Testis (tissue), 3 donors: Measurements from ENCODE around the gene ZNF140. TPM values are rescaled to one million over a fixed set of nuclear protein-coding genes. Genes with fewer than 3 reads are reported as not detected.

Experiments used
- DNase-seq: peaks from one replicate; pipeline ENCODE4 v3.0.0-alpha.2; 2019
- H3K27ac ChIP-seq, 2 donors: fragments of 200-600 bp; sonication (generic); one replicate each; pipeline ENCODE4 v1.5.1; 2019
- H3K27me3 ChIP-seq: fragments of 200-600 bp; sonication (generic); one replicate; pipeline ENCODE4 v1.5.1; 2019
- H3K36me3 ChIP-seq: fragments of 200-600 bp; sonication (generic); one replicate; pipeline ENCODE4 v1.5.1; 2017; ENCODE audit warnings: low read depth; ENCODE audit errors: missing control alignments
- H3K4me1 ChIP-seq: fragments of 200-600 bp; sonication (generic); one replicate; pipeline ENCODE4 v1.5.1; 2019
- H3K4me3 ChIP-seq, 2 donors: fragments of 200-600 bp; sonication (generic); one replicate each; pipeline ENCODE4 v1.5.1; 2017 to 2019
- H3K9me3 ChIP-seq: fragments of 200-600 bp; sonication (generic); one replicate; pipeline ENCODE4 v1.5.1; 2017
- POLR2A ChIP-seq: fragments of 450-650 bp; IDR thresholded peaks from one replicate; pipeline ENCODE4 v1.6.1; 2017; ENCODE audit warnings: antibody characterized with exemption, mild to moderate bottlenecking, moderate library complexity
- WGBS, 2 donors: methylation state at CpG; one replicate each; pipeline ENCODE4 v1.1.5; 2018; 5-methylcytosine and 5-hydroxymethylcytosine counted together
- intact Hi-C: fragments of 100-400 bp; cut with DNase I; formaldehyde crosslinking; loops from one replicate; pipeline ENCODE4 v1.15.1; 2023; ENCODE audit warnings: low total_unique reads
- polyA plus RNA-seq: library from polyadenylated mRNA; stranded (reverse); fragments of 350-450 nt; fragmentation: Illumina TruSeq; extraction: RNeasy Lipid Tissue Mini Kit (QIAGEN cat#74804); gene quantifications from one replicate; pipeline ENCODE4 v1.2.3, GENCODE V29; 2014; ENCODE audit warnings: low read depth, low replicate concordance; ENCODE audit not compliant: insufficient read depth
- total RNA-seq, 2 donors: library from RNA; depleted of rRNA; stranded (reverse); fragments of >200 nt; gene quantifications; one replicate each; pipeline ENCODE4 v1.2.3, GENCODE V29; 2016
- TF ChIP-seq, protein P1 (sequence below), 3 experiments: fragments of 450-650 bp in 2 of 3; fragments of 200-600 bp in 1 of 3; sonication (generic) in 1 of 3; IDR thresholded peaks; one replicate each; pipeline ENCODE4 v1.5.1; 2016 to 2019; ENCODE audit warnings: antibody characterized with exemption in 3 of 3, mild to moderate bottlenecking in 2 of 3, moderate library complexity in 1 of 3

ZNF140 gene
- total and polyA plus RNA-seq, 3 donors from 2014 or later = 23.2 to 33.9 (median 28.0) TPM

DNA sequence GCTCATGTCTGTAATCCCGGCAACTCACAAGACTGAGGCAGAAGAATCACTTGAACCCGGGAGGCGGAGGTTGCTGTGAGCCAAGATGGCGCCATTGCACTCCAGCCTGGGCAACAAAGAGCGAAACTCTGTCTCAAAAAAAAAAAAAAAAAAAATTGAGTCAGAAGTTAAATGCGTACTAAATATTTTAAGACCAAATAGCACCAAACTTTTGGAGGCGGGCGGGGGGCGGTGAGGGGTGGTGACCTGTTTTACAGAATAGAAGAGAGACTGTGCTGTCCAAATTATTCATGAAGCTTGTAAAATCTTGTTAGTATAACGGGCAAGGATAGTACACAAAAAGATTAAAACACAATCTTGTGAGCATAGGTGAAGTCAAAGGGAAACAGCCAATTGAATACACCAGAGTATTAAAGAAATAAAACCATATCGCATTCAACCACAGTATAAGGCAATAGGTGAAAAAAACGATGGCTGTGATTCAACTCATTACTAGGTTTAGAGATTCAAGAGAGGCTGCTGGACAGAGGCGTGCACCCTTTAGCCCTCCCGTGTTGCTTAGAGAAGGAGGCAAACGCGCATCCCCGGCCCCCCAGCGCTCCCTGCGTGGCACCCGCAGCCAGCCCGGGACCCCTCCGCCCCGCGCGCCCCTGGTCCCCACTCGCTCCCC, 48.8 kb downstream of the ZNF140 start:
- whole genome bisulfite sequencing, 2 donors = 15 to 16% methylated on average over 25 to 26 of the region's 26 CpGs
- DNase-seq = no peak
- Histone ChIP-seq H3K9me3 (no peaks in the 10 kb centered on the region), H3K4me3 (peak overlapping the region; percentile 81 to 82), H3K36me3 (no peaks in the 10 kb centered on the region), H3K27ac (peak overlapping the region; percentile 83 to 95), H3K27me3 (no peaks in the 10 kb centered on the region), H3K4me1 (peaks cover 3% of the 10 kb centered on the region)
- no peak for TF ChIP-seq POLR2A
- TF ChIP-seq, protein P1, sequence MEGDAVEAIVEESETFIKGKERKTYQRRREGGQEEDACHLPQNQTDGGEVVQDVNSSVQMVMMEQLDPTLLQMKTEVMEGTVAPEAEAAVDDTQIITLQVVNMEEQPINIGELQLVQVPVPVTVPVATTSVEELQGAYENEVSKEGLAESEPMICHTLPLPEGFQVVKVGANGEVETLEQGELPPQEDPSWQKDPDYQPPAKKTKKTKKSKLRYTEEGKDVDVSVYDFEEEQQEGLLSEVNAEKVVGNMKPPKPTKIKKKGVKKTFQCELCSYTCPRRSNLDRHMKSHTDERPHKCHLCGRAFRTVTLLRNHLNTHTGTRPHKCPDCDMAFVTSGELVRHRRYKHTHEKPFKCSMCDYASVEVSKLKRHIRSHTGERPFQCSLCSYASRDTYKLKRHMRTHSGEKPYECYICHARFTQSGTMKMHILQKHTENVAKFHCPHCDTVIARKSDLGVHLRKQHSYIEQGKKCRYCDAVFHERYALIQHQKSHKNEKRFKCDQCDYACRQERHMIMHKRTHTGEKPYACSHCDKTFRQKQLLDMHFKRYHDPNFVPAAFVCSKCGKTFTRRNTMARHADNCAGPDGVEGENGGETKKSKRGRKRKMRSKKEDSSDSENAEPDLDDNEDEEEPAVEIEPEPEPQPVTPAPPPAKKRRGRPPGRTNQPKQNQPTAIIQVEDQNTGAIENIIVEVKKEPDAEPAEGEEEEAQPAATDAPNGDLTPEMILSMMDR (IDR thresholded peaks at IDR 0.05) = no peak
- intact Hi-C loops = no loop called here

DNA sequence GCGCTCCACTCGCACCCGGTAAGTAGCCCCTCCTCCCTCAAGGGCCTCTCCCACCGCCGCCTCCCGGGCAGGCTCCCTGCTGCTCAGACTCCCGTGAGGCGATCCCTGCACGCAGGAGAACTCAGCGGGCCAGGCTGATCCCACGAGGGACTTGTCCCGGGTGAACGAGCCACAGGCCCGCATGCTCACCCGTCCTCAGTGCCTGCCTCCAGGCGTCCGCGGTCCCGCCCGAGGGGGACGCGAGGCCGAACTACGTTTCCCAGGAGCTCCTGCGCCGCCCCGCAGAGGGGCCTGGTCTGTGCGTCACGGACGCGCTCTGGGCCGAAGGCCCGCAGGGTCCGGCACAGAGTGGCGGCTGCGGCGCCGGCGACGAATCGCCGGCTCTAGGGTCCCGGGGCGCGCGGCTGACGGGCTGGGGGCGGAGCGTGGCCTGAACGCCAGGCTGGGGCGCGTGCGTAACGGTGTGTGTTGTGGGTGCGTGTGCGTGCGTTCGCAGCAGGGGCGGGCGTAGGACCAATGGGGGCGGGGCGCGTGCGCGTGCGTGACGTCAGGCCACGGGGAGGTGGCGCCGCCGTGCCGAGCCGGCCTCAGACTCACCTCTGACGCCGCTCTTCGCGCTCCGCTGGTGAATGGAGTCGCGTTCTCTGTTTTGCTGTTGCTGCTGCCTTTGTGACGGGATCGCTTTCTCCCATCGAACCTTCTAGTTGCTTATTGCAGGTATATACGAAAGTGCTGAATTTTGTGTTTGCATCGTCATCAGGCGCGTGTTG, 49.5 kb downstream of the ZNF140 start, which contains the start of the genes ZNF10 and ZNF891:
Gene ZNF10 (plus strand): TSS at position 590 of the 770 bp plus-strand sequence. CDS start 13,866 bp downstream, outside the sequence.
Gene ZNF891 (minus strand): TSS at position 237 of the 770 bp plus-strand sequence. CDS start 8,356 bp downstream, outside the sequence.
- peak; percentile 98 for DNase-seq
- intact Hi-C loops = no loop called here
- Histone ChIP-seq H3K4me3 (peak within 1 kb of the TSS; percentile 81 to 82), H3K27me3 (no peaks in the 10 kb centered on the region), H3K4me1 (peaks cover 3% of the 10 kb centered on the region), H3K36me3 (no peaks in the 10 kb centered on the region), H3K27ac (peak within 1 kb of the TSS; percentile 83 to 95), H3K9me3 (no peaks in the 10 kb centered on the region)
- peak; percentile 85 for TF ChIP-seq POLR2A
- TF ChIP-seq, protein P1 (IDR thresholded peaks at IDR 0.05) = no peak
- 1 to 2% methylated on average over 11 to 85 of the region's 87 CpGs for WGBS, 2 donors

DNA sequence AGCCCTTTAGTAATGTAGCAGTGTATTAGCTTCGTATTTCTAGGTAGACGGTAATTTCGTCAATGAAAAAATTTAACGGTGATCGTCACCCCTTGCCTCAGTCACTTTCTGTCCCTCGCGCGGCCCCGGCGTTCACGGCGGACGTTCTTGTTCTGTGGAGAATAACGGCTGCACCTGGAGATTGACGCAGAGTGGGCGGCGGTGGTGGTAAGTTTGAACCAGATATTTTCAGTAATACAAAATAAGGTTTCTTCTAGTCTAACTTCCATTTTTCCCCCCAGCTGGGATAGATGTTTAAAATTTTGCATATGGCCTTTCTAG, 50.0 kb downstream of the ZNF140 start:
- intact Hi-C loops = no loop called here
- 0% methylated on average over 17 of the region's 17 CpGs for WGBS, 2 donors
- H3K36me3 ChIP-seq = no peaks in the 10 kb centered on the region
- no peaks in the 10 kb centered on the region for H3K9me3 ChIP-seq
- TF ChIP-seq, protein P1 (IDR thresholded peaks at IDR 0.05) = no peak
- no peak for TF ChIP-seq POLR2A
- peaks cover 3% of the 10 kb centered on the region for H3K4me1 ChIP-seq
- DNase-seq = peak; percentile 66
- no peaks in the 10 kb centered on the region for H3K27me3 ChIP-seq
- H3K27ac ChIP-seq = peak overlapping the region; percentile 83 to 95
- H3K4me3 ChIP-seq = peak overlapping the region; percentile 81 to 82

DNA sequence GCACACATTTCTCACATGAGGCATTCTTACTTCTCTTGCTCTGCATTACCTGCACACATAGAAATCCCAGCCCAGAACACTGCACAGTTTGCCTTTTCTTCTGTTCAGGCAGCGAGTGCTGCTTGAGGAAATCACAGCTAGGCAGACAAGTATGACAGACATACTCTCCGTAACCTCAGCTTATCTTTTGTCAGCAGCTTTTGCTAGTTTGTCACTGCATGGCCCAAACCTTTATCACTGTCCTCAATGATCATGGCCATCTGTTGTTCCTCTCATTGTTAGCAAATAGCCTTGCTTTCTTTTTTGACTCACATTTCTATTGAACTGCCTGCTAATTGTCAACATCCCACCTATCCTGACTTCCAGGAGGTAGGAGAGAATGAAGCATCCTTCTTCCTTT, 55.0 kb downstream of the ZNF140 start:
- no peaks in the 10 kb centered on the region for H3K9me3 ChIP-seq
- H3K4me3 ChIP-seq = no peak overlapping the region
- peaks cover 3% of the 10 kb centered on the region for H3K4me1 ChIP-seq
- WGBS, 2 donors = 64 to 90% methylated on average over 2 of the region's 2 CpGs
- DNase-seq = no peak
- no peak for TF ChIP-seq POLR2A
- TF ChIP-seq, protein P1 (IDR thresholded peaks at IDR 0.05) = no peak
- no peaks in the 10 kb centered on the region for H3K27me3 ChIP-seq
- H3K36me3 ChIP-seq = no peaks in the 10 kb centered on the region
- intact Hi-C loops = no loop called here
- H3K27ac ChIP-seq = no peak overlapping the region
